ENCODE measurements around the gene ANKRD11.

ANKRD11 gene

GRCh38 chr16:89369266-89369895, 121.0 kb downstream of the ANKRD11 start:
- Histone ChIP-seq H2AFZ (no peak overlapping the region), H3K4me3 (ENCODE audit: low read depth, low read length) (no peak overlapping the region), H3K9me3 (ENCODE audit: control insufficient read depth, low read length) (no peaks in the 10 kb centered on the region), H3K4me1 (peaks cover 18% of the 10 kb centered on the region), H3K27me3 (ENCODE audit: control insufficient read depth, insufficient read depth, low read length) (no peaks in the 10 kb centered on the region), H3K4me2 (ENCODE audit: low read length) (no peak overlapping the region), H3K9ac (no peak overlapping the region), H3K79me2 (peaks cover 86% of the 10 kb centered on the region), H3K36me3 (ENCODE audit: control insufficient read depth, insufficient read depth, low read length) (no peaks in the 10 kb centered on the region), H3K27ac (no peak overlapping the region)
- no peak for TF ChIP-seq CTCF (IDR thresholded peaks at IDR 0.05)

- Histone ChIP-seq H3K9me3 (ENCODE audit: control insufficient read depth, low read length) (no peaks in the 10 kb centered on the region), H3K4me2 (ENCODE audit: low read length) (no peak overlapping the region), H3K36me3 (ENCODE audit: control insufficient read depth, insufficient read depth, low read length) (no peaks in the 10 kb centered on the region), H3K27me3 (ENCODE audit: control insufficient read depth, insufficient read depth, low read length) (no peaks in the 10 kb centered on the region), H3K27ac (no peak overlapping the region), H3K4me1 (peaks cover 22% of the 10 kb centered on the region), H3K4me3 (ENCODE audit: low read depth, low read length) (no peak overlapping the region), H3K9ac (no peak overlapping the region), H3K79me2 (peaks cover 86% of the 10 kb centered on the region), H2AFZ (no peak overlapping the region)
- no peak for TF ChIP-seq CTCF (IDR thresholded peaks at IDR 0.05)
These were observed 121.6 kb downstream of the ANKRD11 start for GRCh38 chr16:89368604-89369249.

GRCh38 chr16:89367538-89367915, 122.8 kb downstream of the ANKRD11 start:
- Histone ChIP-seq H3K36me3 (ENCODE audit: control insufficient read depth, insufficient read depth, low read length) (no peaks in the 10 kb centered on the region), H2AFZ (no peak overlapping the region), H3K27me3 (ENCODE audit: control insufficient read depth, insufficient read depth, low read length) (no peaks in the 10 kb centered on the region), H3K9me3 (ENCODE audit: control insufficient read depth, low read length) (no peaks in the 10 kb centered on the region), H3K4me2 (ENCODE audit: low read length) (no peak overlapping the region), H3K9ac (no peak overlapping the region), H3K79me2 (peaks cover 81% of the 10 kb centered on the region), H3K4me3 (ENCODE audit: low read depth, low read length) (no peak overlapping the region), H3K4me1 (peaks cover 22% of the 10 kb centered on the region), H3K27ac (no peak overlapping the region)
- TF ChIP-seq CTCF (IDR thresholded peaks at IDR 0.05) = no peak

- Histone ChIP-seq H3K9me3 (ENCODE audit: control insufficient read depth, low read length) (no peaks in the 10 kb centered on the region), H3K36me3 (ENCODE audit: control insufficient read depth, insufficient read depth, low read length) (no peaks in the 10 kb centered on the region), H3K9ac (no peak overlapping the region), H3K4me2 (ENCODE audit: low read length) (no peak overlapping the region), H3K27me3 (ENCODE audit: control insufficient read depth, insufficient read depth, low read length) (no peaks in the 10 kb centered on the region), H3K79me2 (peaks cover 81% of the 10 kb centered on the region), H2AFZ (no peak overlapping the region), H3K27ac (no peak overlapping the region), H3K4me1 (peaks cover 26% of the 10 kb centered on the region), H3K4me3 (ENCODE audit: low read depth, low read length) (no peak overlapping the region)
- TF ChIP-seq CTCF (IDR thresholded peaks at IDR 0.05) = no peak
These were observed 123.5 kb downstream of the ANKRD11 start for GRCh38 chr16:89366561-89367537.

All from parathyroid adenoma (tissue), 2 donors.